NCI-H2196 treated with DMSO at 0.1 percent for 48 hours (cell line): ENCODE data around the gene NFASC.
A peak's percentile ranks its signal among the peaks of the same experiment; 100 is the strongest.

Experiments
- DNase-seq: peaks from one replicate; lab custom pipeline; 2025; ENCODE audit not compliant: unreplicated experiment; lab: John Stamatoyannopoulos, UW

Gene NFASC

DNA sequence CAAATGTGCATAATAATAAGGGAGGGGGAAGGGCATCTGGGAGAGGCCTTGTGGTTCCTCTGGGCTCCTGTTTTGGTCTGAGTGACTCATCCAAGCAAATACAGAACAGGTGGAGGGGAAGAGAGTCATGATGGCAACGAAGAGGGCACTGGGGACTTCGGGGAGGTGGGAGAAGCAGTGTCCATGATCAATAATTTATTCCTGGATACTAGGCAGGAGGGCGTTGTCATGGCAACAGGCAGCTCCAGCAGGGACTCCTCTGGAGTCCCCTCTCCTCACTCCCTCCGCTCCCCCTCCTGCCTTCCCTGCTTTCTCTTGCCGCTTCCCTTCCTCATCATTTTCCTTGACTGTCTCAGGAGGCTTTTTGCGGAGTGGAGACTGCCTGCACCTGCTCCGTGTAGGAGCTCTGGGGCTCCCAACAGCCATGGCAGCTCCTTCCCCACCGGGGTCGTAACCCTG lies 12.3 kb upstream of the NFASC start:
- peak; percentile 21 for DNase-seq

DNA sequence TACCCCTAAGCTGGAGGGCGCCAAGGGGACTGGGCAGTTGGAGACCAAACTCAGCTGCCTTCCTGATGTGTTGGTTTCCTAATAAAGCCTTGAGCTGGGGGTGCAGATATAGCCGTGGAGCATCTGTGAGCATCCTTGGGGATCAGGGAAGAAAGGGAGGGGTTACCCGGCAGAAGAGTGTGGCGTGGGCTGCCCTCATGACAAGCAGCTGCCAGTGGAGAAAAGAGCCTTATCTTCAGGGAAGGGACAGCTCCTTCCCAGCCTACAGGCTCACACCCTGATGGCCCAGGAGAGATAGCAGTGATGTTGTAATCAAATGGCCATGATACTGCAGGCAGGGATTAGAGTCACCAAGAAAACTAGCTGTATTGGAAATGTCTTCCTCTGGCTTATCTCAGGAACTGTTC lies 10.8 kb upstream of the NFASC start:
- DNase-seq = no peak

DNA sequence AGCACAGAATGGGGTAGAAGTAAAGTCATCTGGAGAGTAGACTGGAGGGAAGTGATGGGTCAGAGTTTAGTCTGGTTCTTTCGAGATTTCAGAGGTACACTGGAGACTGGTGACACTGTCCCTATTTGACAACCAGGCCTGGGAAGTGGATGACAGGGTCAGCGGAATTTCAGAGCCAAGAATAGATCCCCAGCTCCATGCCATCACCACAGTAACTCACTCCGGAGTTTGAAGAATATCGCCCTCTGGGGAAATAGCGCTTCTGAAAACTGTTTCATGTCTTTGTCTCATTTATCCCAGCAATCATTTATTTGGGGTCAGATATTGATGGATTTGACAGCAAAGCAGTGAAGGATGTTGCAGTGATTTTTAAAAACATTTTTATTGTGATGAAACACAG lies 7.6 kb upstream of the NFASC start:
- no peak for DNase-seq

DNA sequence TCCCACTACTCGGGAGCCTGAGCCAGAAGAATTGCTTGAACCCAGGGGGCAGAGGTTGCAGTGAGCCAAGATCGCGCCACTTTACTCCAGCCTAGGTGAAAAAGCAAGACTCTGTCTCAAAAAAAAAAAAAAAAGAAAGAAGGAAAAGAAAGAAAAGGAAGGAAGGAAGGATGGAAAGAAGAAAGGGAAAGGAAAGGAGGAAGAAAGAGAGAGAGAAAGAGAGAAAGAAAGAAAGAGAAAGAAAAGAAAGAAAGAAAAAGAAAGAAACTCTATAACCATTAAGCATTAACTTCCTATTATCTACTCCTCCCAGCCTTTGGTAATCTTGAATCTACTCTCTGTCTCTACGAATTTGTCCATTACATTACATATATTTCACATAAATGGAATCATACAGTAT lies 6.9 kb upstream of the NFASC start:
- DNase-seq = no peak

DNA sequence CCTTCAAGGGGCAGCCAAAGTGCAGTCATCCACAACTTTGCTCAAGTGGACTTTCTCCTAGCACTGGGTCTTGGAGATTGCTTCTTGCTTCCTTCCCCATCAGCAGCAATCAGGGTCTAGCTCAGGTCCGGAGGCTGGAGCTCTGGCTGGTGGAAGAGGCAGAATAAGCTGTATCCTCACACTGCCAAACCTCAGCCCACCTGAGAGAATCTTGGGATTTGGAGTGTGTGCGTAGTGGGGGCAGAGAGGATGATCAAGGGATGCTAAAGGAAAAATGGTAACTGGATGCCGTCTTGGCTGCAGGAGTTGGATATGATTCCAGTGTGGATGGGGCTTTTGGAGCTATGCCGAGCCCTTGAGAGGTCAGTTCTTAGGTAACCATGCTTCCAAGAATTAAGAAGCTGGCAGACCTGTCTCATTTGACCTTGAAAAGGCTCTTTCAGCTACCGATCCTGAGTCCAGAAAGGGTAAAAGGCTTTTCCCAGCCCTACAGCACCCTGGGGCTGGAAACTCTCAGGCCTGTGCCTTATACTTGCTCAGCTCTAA lies 4.5 kb upstream of the NFASC start:
- DNase-seq = no peak

DNA sequence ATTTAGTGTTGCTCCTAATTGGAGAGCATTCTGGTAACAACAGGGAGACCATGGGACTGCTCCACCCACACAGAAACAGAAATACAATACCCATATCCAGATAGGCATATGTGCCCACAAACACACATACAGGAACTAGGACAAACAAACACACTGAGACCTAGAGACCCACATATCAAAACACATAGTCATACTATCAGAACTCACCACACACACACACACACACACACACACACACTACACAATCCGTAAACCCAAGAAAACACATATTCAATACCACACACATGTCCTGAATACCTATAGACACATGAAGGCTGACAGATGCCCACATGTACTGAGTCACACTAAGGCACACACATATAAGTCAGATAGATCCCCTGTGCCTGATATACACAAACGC lies 3.5 kb upstream of the NFASC start:
- no peak for DNase-seq

DNA sequence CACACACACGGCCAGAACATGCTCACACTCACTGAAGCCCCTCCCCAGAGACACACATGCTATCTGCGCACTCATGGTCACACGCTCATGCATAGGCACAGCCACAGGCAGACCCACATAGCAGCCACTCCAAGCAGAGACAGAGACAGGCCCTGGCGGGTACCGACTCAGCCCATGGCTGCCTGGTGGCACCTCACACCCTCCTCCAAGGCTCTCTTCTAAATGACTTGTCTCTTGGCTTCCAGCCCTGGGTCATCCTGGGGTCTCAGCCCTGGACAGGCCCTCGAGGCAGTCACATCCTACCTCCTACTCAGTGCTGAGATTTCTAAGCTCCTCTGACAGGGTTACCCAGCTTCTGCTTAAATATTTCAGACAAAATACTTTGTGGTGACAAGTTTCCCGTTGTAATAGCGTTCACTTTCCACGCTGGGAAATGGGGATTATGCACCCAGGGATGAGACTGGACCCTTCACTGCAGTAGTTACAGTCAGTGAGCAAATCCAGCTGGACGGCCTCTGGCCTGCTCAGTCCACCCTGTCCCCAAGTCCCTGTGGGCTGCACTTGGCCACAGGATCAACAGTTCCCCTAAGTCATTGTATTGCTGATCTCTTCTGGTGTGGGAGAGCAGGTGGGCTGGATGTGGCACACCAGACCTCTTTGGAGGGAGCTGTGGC lies 2.9 kb upstream of the NFASC start:
- no peak for DNase-seq

DNA sequence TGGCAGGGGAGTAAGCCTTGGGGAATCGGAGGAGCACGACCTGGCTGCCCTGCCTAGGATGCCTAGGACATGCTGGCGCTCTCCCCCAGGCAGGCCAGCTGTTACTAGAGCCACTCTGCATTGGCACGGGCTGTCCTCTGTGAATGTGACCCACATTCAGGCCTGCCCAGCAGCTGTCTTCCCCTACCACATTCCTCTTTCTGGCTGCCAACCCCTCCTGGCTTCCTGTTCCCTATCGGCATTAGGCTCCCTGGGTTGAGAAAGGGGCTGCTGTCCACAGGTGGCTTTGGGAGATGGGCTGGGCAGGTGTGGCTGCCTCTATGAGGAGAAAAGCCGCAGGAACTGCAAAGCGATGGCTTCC lies 2.3 kb upstream of the NFASC start:
- no peak for DNase-seq

DNA sequence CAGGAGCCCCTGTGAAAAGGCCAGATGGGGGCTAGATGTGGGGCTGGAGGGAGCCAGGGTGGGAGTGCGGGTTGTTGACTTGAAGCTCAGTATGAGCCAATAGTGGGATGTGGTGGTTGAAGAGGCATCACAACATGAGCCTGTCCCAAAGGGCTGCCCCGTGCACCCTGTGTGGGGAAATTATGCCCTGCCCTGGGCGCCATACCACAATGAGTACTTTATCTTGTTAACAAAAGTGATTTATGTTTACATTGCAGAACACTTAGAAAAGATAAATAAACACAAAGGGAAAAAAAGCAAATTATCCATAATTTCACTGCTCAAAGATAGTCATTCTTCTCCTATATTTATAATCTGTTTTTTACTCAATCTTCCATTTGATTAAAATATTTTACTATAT lies 1.6 kb upstream of the NFASC start:
- DNase-seq = no peak

DNA sequence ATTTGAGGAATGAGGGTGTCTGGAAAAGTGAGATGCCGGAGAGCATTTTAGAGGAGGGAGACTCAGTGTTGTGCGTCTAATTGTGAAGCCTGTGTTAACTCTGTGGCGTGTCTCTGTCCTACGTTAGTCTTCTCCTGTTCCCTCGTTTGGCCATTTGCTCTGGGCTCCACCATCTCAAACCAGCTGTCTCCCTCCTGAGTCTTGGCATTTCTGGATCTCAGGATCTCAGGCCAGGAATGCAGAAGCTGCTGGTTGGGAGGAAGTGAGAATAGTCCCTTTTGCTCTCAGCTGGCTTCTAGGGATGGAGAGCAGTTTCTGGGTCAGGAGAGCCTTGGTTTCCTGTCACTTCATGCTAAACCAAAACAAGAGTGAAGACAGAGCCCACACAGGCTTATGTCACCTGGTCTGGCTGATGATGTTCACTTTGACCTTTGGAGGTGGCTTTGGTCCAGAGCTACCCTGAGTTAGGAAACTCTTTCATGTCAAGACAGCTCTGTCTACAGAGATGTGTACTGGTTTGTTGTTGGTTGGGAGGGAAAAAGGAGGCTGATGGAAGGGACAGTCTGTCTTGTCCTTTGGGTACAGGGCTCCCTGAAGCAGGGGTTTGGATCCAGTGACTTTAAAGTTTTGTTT lies 859 bp downstream of the NFASC start:
- DNase-seq = no peak

DNA sequence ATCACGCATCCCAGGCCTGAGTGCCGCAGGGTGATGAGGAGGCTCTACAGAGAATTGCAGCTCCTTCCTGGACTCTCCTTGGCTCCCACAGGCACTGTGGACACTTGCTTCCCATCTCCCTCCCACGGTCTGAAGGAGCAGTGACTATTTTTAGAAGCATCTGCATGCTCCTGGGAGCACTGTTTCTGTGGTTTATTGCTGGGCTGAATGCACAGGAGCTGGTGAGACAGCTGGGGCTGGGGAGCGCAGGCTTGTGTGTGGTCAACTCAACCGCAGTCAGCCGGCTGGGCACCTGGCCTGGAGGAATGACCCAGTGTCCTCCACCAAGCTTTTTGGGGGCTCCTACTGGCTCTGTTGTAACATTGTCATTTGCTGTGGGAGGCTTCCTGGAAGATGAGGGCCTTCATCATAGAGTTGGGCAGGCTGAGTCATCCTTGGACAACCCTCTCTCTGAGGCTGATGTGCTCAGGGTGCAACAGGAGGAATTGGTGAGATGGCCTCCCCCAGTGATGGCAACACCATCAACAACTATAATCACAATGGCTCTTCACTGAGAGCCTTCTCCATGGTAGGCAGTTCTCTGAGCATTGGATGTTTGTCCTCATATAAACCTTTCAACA lies 1.7 kb downstream of the NFASC start:
- no peak for DNase-seq

DNA sequence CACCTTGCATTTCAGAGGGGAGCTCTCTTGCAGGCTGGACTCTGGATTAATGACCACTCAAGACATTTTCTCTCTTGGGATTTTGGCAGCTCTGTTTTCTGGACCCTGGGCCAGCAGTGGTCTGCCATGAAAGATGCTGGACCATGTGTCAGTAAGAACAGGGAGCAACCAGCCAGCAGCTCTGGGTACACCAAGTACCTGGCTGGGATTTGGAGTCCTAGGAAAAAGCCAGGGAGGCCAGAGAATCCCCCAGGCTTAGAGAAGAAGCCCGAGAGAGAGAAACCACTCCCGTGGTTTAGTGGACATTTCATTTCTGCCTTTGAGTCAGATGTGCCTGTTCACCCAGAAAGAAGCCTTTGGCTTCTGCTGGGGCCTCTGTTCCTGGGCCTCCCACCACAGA lies 2.5 kb downstream of the NFASC start:
- no peak for DNase-seq

DNA sequence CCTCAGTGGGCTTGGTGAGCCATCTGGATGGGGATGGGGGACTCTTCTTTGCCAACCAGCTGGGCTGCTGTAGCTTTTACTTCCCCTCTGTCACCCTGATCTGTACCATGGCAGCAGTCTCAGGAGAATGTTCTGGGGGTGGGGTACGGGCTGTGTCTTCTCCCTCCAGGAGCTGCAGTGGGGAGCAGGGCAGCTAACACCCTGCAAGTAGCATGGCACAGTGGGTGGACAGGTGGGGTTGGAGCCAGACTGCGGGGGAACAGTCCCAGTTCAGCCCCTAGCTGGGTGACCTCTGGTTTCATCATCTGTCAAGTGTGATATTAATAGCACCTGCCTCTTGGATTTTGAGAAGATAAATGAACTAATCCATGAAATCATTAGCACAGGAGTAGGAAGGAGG lies 3.1 kb downstream of the NFASC start:
- no peak for DNase-seq

DNA sequence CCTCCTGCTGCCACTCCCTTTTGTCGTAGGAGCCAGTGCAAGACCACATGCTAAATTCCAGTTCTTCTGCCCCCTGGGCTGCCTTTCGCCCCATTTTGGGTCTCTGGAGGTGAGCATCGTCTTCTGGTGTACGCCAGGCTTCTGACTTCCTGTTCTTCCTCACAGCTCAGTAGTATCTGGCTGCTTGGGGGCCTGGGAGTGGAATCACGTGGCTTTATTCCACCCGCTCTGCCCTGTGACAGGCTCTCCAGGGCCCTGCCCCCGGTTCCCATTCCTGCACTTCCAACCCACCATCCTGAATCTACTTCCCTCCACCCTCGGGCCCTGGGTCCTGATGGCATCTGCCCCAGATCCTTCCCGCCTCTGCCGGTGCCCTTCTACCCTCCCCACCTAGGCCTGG lies 3.6 kb downstream of the NFASC start:
- no peak for DNase-seq

DNA sequence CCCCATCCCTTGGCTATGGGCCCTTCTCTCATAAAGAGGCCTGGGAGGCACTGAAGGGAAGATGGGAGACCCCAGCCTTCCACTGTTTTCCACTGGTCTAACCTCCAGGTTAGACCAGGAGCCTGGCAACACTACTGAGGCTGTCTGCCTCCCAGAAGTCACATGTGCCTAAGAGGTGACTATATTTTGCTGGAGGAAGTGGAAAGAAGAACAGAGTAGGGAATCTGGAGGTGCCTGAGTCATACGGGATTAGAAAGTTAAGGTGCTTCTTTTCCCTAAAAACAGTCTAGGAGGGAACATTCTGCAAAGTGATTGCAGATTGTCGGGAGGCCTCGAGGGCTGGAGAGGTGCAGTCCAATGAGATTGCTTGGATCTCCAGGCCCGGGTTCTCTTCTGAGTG lies 4.6 kb downstream of the NFASC start:
- no peak for DNase-seq

DNA sequence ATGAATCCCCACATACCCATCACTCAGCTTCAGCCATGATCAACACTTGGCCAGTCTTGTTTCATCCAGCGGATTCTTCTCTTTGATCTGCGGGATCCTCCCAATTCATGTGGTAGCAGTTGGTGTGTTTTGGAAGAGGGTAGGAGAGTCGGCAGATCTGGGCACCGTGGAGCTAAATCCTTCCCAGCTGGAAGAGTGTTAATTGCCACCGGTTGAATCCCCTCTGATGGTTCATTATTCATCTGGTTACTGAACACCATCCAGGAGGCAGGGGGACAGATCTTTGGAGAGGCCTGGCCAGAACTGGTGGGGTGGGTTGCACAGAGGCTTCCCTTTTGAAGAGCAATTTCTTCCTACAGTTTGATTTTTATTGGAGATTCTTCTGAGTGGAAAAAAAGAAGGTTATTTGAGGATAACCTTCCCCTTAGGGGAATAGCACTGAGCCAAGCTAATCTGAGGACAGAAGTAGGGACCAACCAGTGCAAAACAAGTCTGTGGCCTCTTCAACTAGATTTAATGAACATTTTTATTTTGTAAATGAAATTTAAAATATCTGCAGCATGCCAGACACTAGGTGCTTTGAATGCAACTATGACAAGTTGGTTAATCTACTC lies 8.1 kb downstream of the NFASC start:
- no peak for DNase-seq

DNA sequence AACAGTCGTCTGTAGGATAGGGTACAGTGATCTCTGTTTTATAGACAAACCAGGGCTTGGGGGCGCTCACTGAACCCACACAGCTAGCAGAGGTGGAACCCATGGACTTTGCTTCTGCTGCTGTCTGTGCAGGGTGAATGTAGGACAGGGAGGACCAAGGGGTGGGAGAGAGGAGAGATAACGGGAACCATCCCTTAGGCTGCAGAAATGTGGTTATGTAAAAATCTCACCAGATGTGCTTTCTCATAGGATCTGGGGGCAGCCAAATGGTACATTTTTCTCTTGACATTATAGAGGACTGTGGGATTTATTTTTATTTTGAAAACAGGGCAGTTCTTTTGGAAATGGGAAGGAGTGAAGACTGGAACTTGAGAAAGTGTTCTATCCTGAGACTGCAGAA lies 8.7 kb downstream of the NFASC start:
- DNase-seq = no peak

DNA sequence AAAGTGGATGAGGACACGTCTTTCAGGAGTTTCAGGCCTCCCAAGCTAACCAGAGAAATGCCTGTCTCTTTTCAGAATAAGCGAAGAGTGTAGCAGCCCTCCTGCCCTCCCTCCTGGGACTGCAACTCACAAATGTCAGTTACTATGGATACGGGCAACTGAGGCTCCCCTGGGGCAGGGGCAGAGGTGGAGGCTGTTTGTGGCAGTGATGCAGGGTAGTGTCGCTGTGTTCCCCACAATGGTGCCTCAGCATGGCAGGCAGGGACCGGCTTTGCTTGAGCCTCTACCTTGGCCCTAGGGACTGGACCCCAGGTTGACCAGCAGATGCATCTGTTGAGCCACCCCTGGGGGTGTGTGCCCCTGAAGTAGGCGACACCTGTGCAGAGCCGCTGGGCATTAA lies 10.2 kb downstream of the NFASC start:
- no peak for DNase-seq

DNA sequence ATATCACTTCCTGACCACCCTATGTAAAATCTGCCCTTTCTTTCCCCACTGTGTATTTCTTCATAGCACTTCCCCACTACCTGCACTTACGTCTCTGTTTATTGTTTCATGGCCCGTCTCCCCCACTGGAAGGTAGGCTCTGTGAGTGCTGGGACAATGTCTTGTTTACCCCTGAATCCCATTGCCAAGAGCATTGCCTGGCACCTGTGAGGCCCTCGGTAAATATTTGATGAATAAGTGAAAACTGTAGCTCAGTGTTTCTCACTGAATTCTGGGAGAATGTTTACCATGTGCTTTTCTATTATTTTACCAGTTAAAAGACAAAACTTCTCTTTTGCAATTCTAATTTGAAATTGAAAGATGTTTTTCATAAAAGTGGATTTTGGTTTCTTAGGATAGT lies 11.8 kb downstream of the NFASC start:
- DNase-seq = no peak

DNA sequence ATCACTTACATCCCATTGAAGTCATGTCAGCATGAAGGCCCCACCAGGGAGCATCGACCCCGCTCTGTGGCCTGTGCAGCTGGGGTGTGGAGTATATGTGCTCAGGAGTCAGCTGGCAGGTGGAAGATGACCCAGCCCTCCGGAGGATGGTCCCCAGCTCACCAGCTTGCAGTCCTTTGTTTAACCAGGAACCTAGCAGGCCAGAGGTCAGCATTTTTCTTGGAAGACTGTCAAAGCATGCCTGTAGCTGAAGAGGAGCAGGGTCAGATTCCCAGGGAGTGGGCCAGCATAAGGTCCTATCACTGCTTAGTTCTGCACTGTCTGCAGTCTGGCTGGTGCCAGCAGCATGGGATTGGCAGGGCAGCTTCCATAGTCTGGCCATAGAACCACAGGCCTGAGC lies 12.7 kb downstream of the NFASC start:
- peak; percentile 35 for DNase-seq

DNA sequence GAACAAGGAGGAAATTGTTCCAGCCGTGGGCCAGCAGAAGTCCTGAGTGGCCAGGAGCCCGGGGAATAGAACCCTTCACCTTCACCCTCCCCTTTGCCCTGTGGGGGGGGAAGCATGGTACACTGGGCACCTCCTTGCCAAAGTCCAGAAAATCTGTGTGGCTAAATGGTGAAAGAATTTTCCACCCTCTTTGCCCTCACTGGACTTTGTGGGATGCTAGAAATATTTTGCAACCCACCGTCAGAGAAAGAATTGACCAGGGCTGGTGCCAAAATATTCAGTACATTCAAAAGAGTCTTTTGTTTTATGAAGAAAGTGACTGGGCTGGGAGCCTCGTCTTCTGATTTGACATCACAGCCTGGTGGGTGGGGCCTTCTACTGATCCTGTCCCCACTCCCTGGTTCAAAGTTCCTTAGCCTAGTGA lies 14.6 kb downstream of the NFASC start:
- no peak for DNase-seq

DNA sequence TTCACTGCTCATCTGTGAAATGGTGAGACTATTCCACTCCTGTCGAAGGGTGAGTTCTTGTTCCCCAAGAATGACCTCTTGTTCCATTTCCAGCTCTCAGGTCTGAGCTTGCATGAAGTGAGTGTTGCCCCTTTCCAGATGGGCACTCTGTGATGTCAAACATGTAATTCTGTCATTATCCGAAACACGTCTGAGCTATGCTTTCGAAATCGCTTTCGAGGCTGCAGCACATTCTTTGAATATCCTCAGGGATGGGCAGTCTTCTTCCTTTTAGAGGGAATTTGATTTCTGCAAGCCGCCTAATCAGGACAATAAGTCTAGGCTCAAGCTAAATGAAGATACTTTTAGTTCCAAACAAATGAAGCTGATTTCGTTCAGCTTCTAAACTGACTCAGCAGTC lies 15.1 kb downstream of the NFASC start:
- DNase-seq = no peak
